A673 (cell line): Measurements from ENCODE around the gene SLAIN2. TPM values are rescaled to one million over a fixed set of nuclear protein-coding genes. Genes with fewer than 3 reads are reported as not detected.
"Not testable (repeated sequence)": the region's sequence is repeated elsewhere in the genome, so short reads cannot be mapped to it uniquely, and the experiment has no call there.

Experiments
- Bru-seq: library from RNA; stranded (reverse); fragments of 400-500 nt; gene quantifications from one replicate; lab custom pipeline; 2021; lab: Mats Ljungman, UMichigan
- BruChase-seq, 2 experiments: library from RNA; stranded (reverse); fragments of 400-500 nt; gene quantifications; one replicate each; lab custom pipeline; 2021; lab: Mats Ljungman, UMichigan
- BruUV-seq: library from RNA; stranded (reverse); fragments of 400-500 nt; replicated peaks from 2 replicates; lab custom pipeline; 2021; lab: Mats Ljungman, UMichigan
- CTCF ChIA-PET: fragments of 300-600 bp; sonication (Branson Sonifier 250); formaldehyde crosslinking; loops from one replicate; lab custom pipeline; 2022; ENCODE audit warnings: antibody characterized with exemption; lab: Charles Lee
- POLR2A ChIA-PET: fragments of 300-600 bp; sonication (Branson Sonifier 250); formaldehyde crosslinking; loops from one replicate; lab custom pipeline; 2022; ENCODE audit warnings: antibody characterized with exemption; ENCODE audit not compliant: low non-redundant PET; lab: Charles Lee
- DNase-seq: peaks from one replicate; pipeline ENCODE4 v3.0.0-alpha.2; 2015; ENCODE audit warnings: low spot score
- H3K27ac ChIP-seq: fragments of 200-600 bp; sonication (generic); 2 replicates; pipeline ENCODE4 v1.5.1; 2016; ENCODE audit warnings: mixed run types, low read depth, mild to moderate bottlenecking, mixed read lengths, antibody characterized with exemption, low read length; ENCODE audit not compliant: poor library complexity, severe bottlenecking
- H3K27me3 ChIP-seq: fragments of 200-600 bp; sonication (generic); replicated peaks from 2 replicates; pipeline ENCODE4 v1.6.1; 2017; ENCODE audit warnings: mixed run types, low read depth, mild to moderate bottlenecking, mixed read lengths, antibody characterized with exemption, low read length; ENCODE audit not compliant: insufficient read depth, poor library complexity
- H3K36me3 ChIP-seq: fragments of 200-600 bp; sonication (generic); 2 replicates; pipeline ENCODE4 v1.6.1; 2016; ENCODE audit warnings: mixed run types, mild to moderate bottlenecking, mixed read lengths, antibody characterized with exemption, low read length; ENCODE audit not compliant: insufficient read depth, poor library complexity, severe bottlenecking
- H3K4me1 ChIP-seq: fragments of 200-600 bp; sonication (generic); 2 replicates; pipeline ENCODE4 v1.6.1; 2017; ENCODE audit warnings: mixed run types, mild to moderate bottlenecking, mixed read lengths, antibody characterized with exemption, low read length; ENCODE audit not compliant: insufficient read depth, poor library complexity, severe bottlenecking
- H3K4me3 ChIP-seq: fragments of 200-600 bp; sonication (generic); 2 replicates; pipeline ENCODE4 v1.5.1; 2016; ENCODE audit warnings: low read depth, mixed run types, mild to moderate bottlenecking, mixed read lengths, low read length; ENCODE audit not compliant: poor library complexity, severe bottlenecking
- H3K9me3 ChIP-seq: fragments of 200-600 bp; sonication (generic); 2 replicates; pipeline ENCODE4 v1.6.1; 2016; ENCODE audit warnings: mixed run types, low read depth, mild to moderate bottlenecking, mixed read lengths, antibody characterized with exemption, low read length; ENCODE audit not compliant: poor library complexity, severe bottlenecking
- CTCF ChIP-seq: fragments of 300-800, 200-600 bp; sonication (generic); conservative IDR thresholded peaks from 2 replicates; pipeline ENCODE4 v1.5.1; 2017; ENCODE audit warnings: low read depth, mild to moderate bottlenecking, antibody characterized with exemption, low read length, moderate library complexity, mixed read lengths
- EZH2 ChIP-seq: fragments of 200-600 bp; sonication (generic); IDR thresholded peaks from 2 replicates; pipeline ENCODE4 v1.6.1; 2017; ENCODE audit warnings: borderline replicate concordance, low read depth, mild to moderate bottlenecking, mixed read lengths, antibody characterized with exemption, low read length; ENCODE audit not compliant: poor library complexity, severe bottlenecking
- intact Hi-C: fragments of 100-400 bp; cut with micrococcal nuclease; formaldehyde crosslinking; loops from one replicate; pipeline ENCODE4 v1.10.0; 2022; ENCODE audit not compliant: unreplicated experiment
- long read RNA-seq: library from polyadenylated mRNA; stranded (forward); transcript quantifications from one replicate; pipeline ENCODE4 v2.0.0, GENCODE V29; 2022
- total RNA-seq: library from RNA; stranded (reverse); gene quantifications from 2 replicates; pipeline ENCODE4 v1.2.3, GENCODE V29; 2021

Gene SLAIN2
- 74.0 and 79.1 TPM in 2 replicates for total RNA-seq
- percentile 88 among the genes with signal in this experiment for Bru-seq, nascent RNA
- percentile 86 among the genes with signal in this experiment for BruChase-seq, experiment 1, labeled RNA remaining after a 2-hour chase
- BruChase-seq, experiment 2, labeled RNA remaining after a 6-hour chase: percentile 82 among the genes with signal in this experiment
- long read RNA-seq, full-length matches to known transcripts: 74 of 124 reads
- long read RNA-seq, partial matches to known transcripts: 11 of 124 reads
- long read RNA-seq, other reads (novel, unspliced or antisense): 39 of 124 reads

- H3K36me3 ChIP-seq: no peaks in the 10 kb centered on the region
- no peaks in the 10 kb centered on the region for H3K27me3 ChIP-seq
- no TSS peak for BruUV-seq
- H3K9me3 ChIP-seq: no peaks in the 10 kb centered on the region
- peak within 1 kb of the TSS; percentile 95 for H3K27ac ChIP-seq
- peak within 1 kb of the TSS; percentile 95 for H3K4me3 ChIP-seq
- CTCF ChIA-PET: interaction anchor here (0.6 kb wide), 2 partner anchors 13 to 410 kb away, joined by 3 to 5 read pairs; no protein-coding TSS in a partner anchor
- peak; percentile 96 for DNase-seq
- intact Hi-C loops: loop anchor here (5.0 kb wide), 1 partner anchor 36 kb away; no protein-coding TSS in a partner anchor
- TF ChIP-seq CTCF (peak; percentile 36), EZH2 (no peak)
- POLR2A ChIA-PET: interaction anchor here (0.6 to 0.7 kb wide), 3 partner anchors 9 to 46 kb away, joined by 4 to 10 read pairs (median 9); no protein-coding TSS in a partner anchor
- peaks cover 19% of the 10 kb centered on the region for H3K4me1 ChIP-seq
Measured at GRCh38 chr4:48340965-48341775, at the start of gene SLAIN2. SLAIN2 (plus strand) TSS chr4:48341529; CDS start chr4:48341740, 211 bp downstream.

- H3K9me3 ChIP-seq, DNase-seq, H3K4me3 ChIP-seq, H3K27me3 ChIP-seq, H3K4me1 ChIP-seq, intact Hi-C loops, BruUV-seq, H3K27ac ChIP-seq, H3K36me3 ChIP-seq, POLR2A ChIA-PET, CTCF ChIA-PET: not testable (repeated sequence)
Measured at GRCh38 chr4:48292218-48292790, 49.0 kb upstream of the SLAIN2 start.

GRCh38 chr4:48295116-48295515, 46.2 kb upstream of the SLAIN2 start:
- no peak for DNase-seq
- no peaks in the 10 kb centered on the region for H3K36me3 ChIP-seq
- no peak overlapping the region for H3K4me3 ChIP-seq
- H3K27ac ChIP-seq: no peak overlapping the region
- intact Hi-C loops: no loop called here
- TF ChIP-seq EZH2 (no peak), CTCF (no peak)
- no TSS peak for BruUV-seq
- ChIA-PET CTCF (no interaction called here), POLR2A (interaction anchor here (0.5 kb wide), 1 partner anchor 46 kb away, joined by 9 read pairs; the partner anchor contains the start of gene SLAIN2)
- H3K9me3 ChIP-seq: no peaks in the 10 kb centered on the region
- H3K4me1 ChIP-seq: no peaks in the 10 kb centered on the region
- H3K27me3 ChIP-seq: no peaks in the 10 kb centered on the region
